SK-N-SH (cell line): ENCODE results near the gene CMBL. TPM values are rescaled to one million over a fixed set of nuclear protein-coding genes. Genes with fewer than 3 reads are reported as not detected.

Experiments
- CTCF ChIA-PET: fragments of 300-600, 350-600 bp; formaldehyde crosslinking; extraction: SDS; loops from one replicate; lab custom pipeline; 2021; lab: Yijun Ruan, JAX
- POLR2A ChIA-PET: fragments of 350-600 bp; sonication (Branson Sonifier 250); formaldehyde crosslinking; extraction: SDS; loops from one replicate; lab custom pipeline; 2020; ENCODE audit warnings: antibody characterized with exemption, inconsistent platforms; lab: Yijun Ruan, JAX
- DNase-seq: peaks from one replicate; pipeline ENCODE4 v3.0.0; 2012
- H2AFZ ChIP-seq: fragments of 200-600 bp; sonication (generic); 2 replicates; pipeline ENCODE4 v1.8.1; 2016; ENCODE audit warnings: antibody characterized with exemption, mild to moderate bottlenecking, low read depth
- H3F3A ChIP-seq: fragments of 200-600 bp; sonication (generic); replicated peaks from 2 replicates; pipeline ENCODE3; 2016; ENCODE audit warnings: antibody characterized with exemption, mild to moderate bottlenecking; ENCODE audit not compliant: insufficient read depth
- H3K27ac ChIP-seq, 2 experiments: fragments of 200-500 bp in 1 of 2; fragments of 200-600 bp in 1 of 2; sonication (Bioruptor generic) in 1 of 2; sonication (generic), shearing (Covaris generic) in 1 of 2; 2 replicates each; pipeline versions ENCODE4 v1.5.1 to v1.6.1; 2014 to 2016; ENCODE audit warnings: low read depth in 2 of 2, inconsistent platforms in 1 of 2, low read length in 1 of 2, mild to moderate bottlenecking in 1 of 2, mixed read lengths in 1 of 2
- H3K27me3 ChIP-seq: fragments of 200-600 bp; sonication (generic), shearing (Covaris generic); 2 replicates; pipeline ENCODE4 v1.6.1; 2016; ENCODE audit warnings: mixed run types; ENCODE audit not compliant: insufficient read depth
- H3K36me3 ChIP-seq, 2 experiments: fragments of 200-500 bp in 1 of 2; fragments of 200-600 bp in 1 of 2; sonication (Bioruptor generic) in 1 of 2; sonication (generic) in 1 of 2; replicated peaks in 1 of 2; 2 replicates each; pipeline versions ENCODE3 to v1.5.1; 2014 to 2016; ENCODE audit warnings: low read length in 1 of 2, mild to moderate bottlenecking in 1 of 2; ENCODE audit not compliant: insufficient read depth in 2 of 2, control insufficient read depth in 1 of 2
- H3K4me1 ChIP-seq, 2 experiments: fragments of 200-500 bp in 1 of 2; fragments of 200-600 bp in 1 of 2; sonication (Bioruptor generic) in 1 of 2; sonication (generic), shearing (Covaris generic) in 1 of 2; 2 replicates each; pipeline versions ENCODE4 v1.5.1 to v1.6.1; 2014 to 2016; ENCODE audit warnings: low read depth in 1 of 2, low read length in 1 of 2, mixed run types in 1 of 2; ENCODE audit not compliant: insufficient read depth in 2 of 2, control insufficient read depth in 1 of 2
- H3K4me2 ChIP-seq: fragments of 200-600 bp; sonication (generic), shearing (Covaris generic); 2 replicates; pipeline ENCODE4 v1.6.1; 2017; ENCODE audit warnings: mixed run types
- H3K4me3 ChIP-seq, 2 experiments: fragments of 200-500 bp in 1 of 2; fragments of 200-600 bp in 1 of 2; sonication (Bioruptor generic) in 1 of 2; sonication (generic), shearing (Covaris generic) in 1 of 2; 2 replicates each; pipeline versions ENCODE4 v1.5.1 to v1.8.1; 2014 to 2016; ENCODE audit warnings: low read depth in 2 of 2, inconsistent platforms in 1 of 2, low read length in 1 of 2, mild to moderate bottlenecking in 1 of 2, mixed read lengths in 1 of 2, moderate library complexity in 1 of 2
- H3K79me2 ChIP-seq: fragments of 200-600 bp; sonication (generic); 2 replicates; pipeline ENCODE4 v1.8.1; 2017; ENCODE audit warnings: mild to moderate bottlenecking; ENCODE audit not compliant: insufficient read depth
- H3K9ac ChIP-seq: fragments of 200-600 bp; sonication (generic); 2 replicates; pipeline ENCODE4 v1.6.1; 2017; ENCODE audit warnings: mixed run types
- H3K9me2 ChIP-seq: fragments of 200-600 bp; sonication (generic); 2 replicates; pipeline ENCODE4 v1.6.1; 2017; ENCODE audit warnings: mixed run types
- H3K9me3 ChIP-seq: fragments of 200-600 bp; sonication (generic); 2 replicates; pipeline ENCODE4 v1.6.1; 2017; ENCODE audit warnings: mixed run types, mild to moderate bottlenecking, moderate library complexity
- H4K20me1 ChIP-seq: fragments of 200-600 bp; sonication (generic); 2 replicates; pipeline ENCODE4 v1.6.1; 2017; ENCODE audit warnings: mild to moderate bottlenecking, mixed run types; ENCODE audit not compliant: insufficient read depth
- EP300 ChIP-seq, 2 experiments: IDR thresholded peaks; 2 replicates each; pipeline versions ENCODE4 v1.4.0 to v1.6.1; 2012; ENCODE audit warnings: borderline replicate concordance in 1 of 2, low read depth in 1 of 2, low read length in 1 of 2
- FOSL2 ChIP-seq: IDR thresholded peaks from 2 replicates; pipeline ENCODE4 v1.4.0; 2012; ENCODE audit warnings: low read depth, mild to moderate bottlenecking, moderate library complexity, borderline replicate concordance
- FOXM1 ChIP-seq: IDR thresholded peaks from 2 replicates; pipeline ENCODE4 v1.4.0; 2012; ENCODE audit warnings: low read depth, mild to moderate bottlenecking
- JUND ChIP-seq: IDR thresholded peaks from 2 replicates; pipeline ENCODE4 v1.4.0; 2012
- MXI1 ChIP-seq: IDR thresholded peaks from 2 replicates; pipeline ENCODE4 v1.6.1; 2012; ENCODE audit warnings: mild to moderate bottlenecking, low read depth, low read length, improper control_type of control experiment
- NFIC ChIP-seq: IDR thresholded peaks from 2 replicates; pipeline ENCODE4 v1.4.0; 2012; ENCODE audit warnings: borderline replicate concordance
- POLR2AphosphoS5 ChIP-seq: IDR thresholded peaks from 2 replicates; pipeline ENCODE4 v1.6.1; 2012; ENCODE audit warnings: low read depth, low read length
- RAD21 ChIP-seq: IDR thresholded peaks from 2 replicates; pipeline ENCODE4 v1.6.1; 2012; ENCODE audit warnings: mild to moderate bottlenecking, low read length
- RCOR1 ChIP-seq: fragments of 150-350 bp; IDR thresholded peaks from 2 replicates; pipeline ENCODE4 v1.6.1; 2017; ENCODE audit warnings: antibody characterized with exemption, low read length
- REST ChIP-seq: IDR thresholded peaks from 2 replicates; pipeline ENCODE4 v1.6.1; 2012; ENCODE audit warnings: mild to moderate bottlenecking, low read depth, low read length, moderate library complexity
- RFX5 ChIP-seq: IDR thresholded peaks from 2 replicates; pipeline ENCODE4 v1.6.1; 2012; ENCODE audit warnings: mild to moderate bottlenecking, improper control_type of control experiment, low read length
- SIN3A ChIP-seq: IDR thresholded peaks from 2 replicates; pipeline ENCODE4 v1.6.1; 2012; ENCODE audit warnings: low read depth, mild to moderate bottlenecking, low read length, moderate library complexity, borderline replicate concordance
- TAF1 ChIP-seq: IDR thresholded peaks from 2 replicates; pipeline ENCODE4 v1.6.1; 2012; ENCODE audit warnings: low read depth, mild to moderate bottlenecking, low read length, moderate library complexity, borderline replicate concordance
- TCF12 ChIP-seq: IDR thresholded peaks from 2 replicates; pipeline ENCODE4 v1.4.0; 2012
- TEAD4 ChIP-seq: IDR thresholded peaks from 2 replicates; pipeline ENCODE4 v1.4.0; 2012; ENCODE audit warnings: mild to moderate bottlenecking, borderline replicate concordance; ENCODE audit not compliant: insufficient read depth
- YY1 ChIP-seq: IDR thresholded peaks from 2 replicates; pipeline ENCODE4 v1.4.0; 2012; ENCODE audit warnings: low read depth, mild to moderate bottlenecking
- WGBS: methylation state at CpG from one replicate; pipeline ENCODE4 v1.1.6; 2017; ENCODE audit warnings: low lambda C conversion rate; 5-methylcytosine and 5-hydroxymethylcytosine counted together
- polyA plus RNA-seq, 3 experiments: library from polyadenylated mRNA; depleted of rRNA; stranded (reverse); fragments of >200 nt; gene quantifications; 2 replicates each; pipeline ENCODE4 v1.2.3, GENCODE V29; 2012
- TF ChIP-seq, protein P1 (sequence below): IDR thresholded peaks from 2 replicates; pipeline ENCODE4 v1.4.0; 2012; ENCODE audit warnings: low read depth, borderline replicate concordance

Gene CMBL
- polyA plus RNA-seq, 1 of the 3 experiments (the other 2 are of a cell fraction) = 61.0 TPM

DNA sequence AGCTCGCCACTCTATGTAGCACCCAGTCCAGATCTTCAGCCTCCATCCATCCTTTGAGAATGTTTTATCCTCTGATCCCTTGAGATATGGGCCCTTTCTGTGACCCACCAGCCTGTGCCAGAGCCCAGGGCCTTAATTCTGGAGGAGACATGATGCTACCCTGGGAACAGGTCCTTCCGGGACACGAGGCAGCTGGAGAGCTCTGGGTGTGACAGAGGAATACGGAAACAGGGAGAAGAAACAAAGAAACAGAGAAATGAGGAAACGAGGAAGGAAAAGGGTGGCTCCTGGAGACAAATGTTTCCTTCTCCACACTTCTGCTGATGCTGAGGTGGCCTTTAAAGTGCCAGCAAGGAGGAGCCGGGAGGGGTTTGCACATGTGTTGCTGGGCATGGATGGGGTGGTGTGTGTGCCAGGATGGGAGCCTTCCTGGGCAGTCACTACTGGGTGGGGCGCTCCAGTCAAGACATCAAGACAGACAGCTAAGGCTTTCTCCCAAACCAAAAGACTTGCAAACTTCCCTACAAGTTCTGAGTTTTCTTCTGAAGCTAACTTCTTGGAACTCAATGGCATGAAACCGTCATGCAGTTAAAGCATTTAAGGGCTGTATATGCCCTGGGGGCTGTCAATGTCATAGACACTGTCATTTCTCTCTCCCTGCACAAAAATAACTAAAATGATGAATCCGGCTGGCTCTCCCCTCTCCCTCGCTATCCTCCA is 23.0 kb upstream of the CMBL start (continued):
- TF ChIP-seq REST (no peak), FOSL2 (no peak)

DNA sequence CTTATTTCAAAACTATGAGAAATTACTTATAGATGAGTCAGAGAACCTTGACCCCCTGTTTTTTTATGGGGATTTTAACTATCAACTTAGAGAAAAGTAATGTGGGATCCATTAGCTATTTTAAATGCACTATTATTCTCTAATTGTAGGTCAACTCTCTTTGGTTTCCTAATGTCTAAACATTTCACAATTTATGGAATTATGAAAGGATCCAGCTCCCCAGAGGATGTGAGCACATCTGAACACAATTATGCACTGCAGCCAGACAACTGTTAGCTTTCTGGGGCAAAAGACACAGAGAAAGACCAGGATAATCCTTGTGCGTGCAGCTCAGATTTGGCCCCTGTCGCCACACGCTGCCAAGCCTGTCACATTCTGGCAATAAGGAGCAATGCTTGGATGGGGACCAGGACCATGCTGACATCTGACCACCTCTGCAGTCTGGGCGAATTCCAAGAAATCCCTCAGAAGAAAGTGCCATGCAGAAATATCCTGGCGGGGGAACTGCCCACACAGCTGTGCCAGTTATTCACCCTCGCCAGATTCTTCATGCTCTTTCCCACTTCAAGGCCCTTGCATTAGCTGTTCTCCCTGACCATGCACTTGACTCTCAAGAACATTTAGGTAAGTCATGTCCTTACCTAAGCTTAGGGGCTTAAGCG is 22.2 kb upstream of the CMBL start:
- H3K9ac ChIP-seq = no peak overlapping the region
- H3K9me2 ChIP-seq = no peaks in the 10 kb centered on the region
- ChIA-PET CTCF (interaction anchor here (0.8 to 2.3 kb wide), 6 partner anchors 9 to 532 kb away, joined by 3 to 7 read pairs (median 3); no protein-coding TSS in a partner anchor), POLR2A (interaction anchor here (1.9 kb wide), 1 partner anchor 23 kb away, joined by 16 read pairs; the partner anchor contains the start of gene MARCHF6)
- no peaks in the 10 kb centered on the region for H3F3A ChIP-seq
- TF ChIP-seq MXI1 = peak; percentile 65
- TF ChIP-seq POLR2AphosphoS5 = 0 out of 2 replicates have a peak, but pooled peaks have one; percentile 22
- TF ChIP-seq NFIC = 0 out of 2 replicates have a peak, but pooled peaks have one; percentile 15
- TF ChIP-seq TAF1 = no peak
- TF ChIP-seq YY1 = no peak
- TF ChIP-seq, protein P1, sequence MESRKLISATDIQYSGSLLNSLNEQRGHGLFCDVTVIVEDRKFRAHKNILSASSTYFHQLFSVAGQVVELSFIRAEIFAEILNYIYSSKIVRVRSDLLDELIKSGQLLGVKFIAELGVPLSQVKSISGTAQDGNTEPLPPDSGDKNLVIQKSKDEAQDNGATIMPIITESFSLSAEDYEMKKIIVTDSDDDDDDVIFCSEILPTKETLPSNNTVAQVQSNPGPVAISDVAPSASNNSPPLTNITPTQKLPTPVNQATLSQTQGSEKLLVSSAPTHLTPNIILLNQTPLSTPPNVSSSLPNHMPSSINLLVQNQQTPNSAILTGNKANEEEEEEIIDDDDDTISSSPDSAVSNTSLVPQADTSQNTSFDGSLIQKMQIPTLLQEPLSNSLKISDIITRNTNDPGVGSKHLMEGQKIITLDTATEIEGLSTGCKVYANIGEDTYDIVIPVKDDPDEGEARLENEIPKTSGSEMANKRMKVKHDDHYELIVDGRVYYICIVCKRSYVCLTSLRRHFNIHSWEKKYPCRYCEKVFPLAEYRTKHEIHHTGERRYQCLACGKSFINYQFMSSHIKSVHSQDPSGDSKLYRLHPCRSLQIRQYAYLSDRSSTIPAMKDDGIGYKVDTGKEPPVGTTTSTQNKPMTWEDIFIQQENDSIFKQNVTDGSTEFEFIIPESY = no peak
- 0 out of 2 replicates have a peak, but pooled peaks have one; percentile 22 for TF ChIP-seq RCOR1
- peak; percentile 86 for TF ChIP-seq TCF12
- peak in 1 of 2 experiments; percentile 58; a peak in 1 of 4 replicates for TF ChIP-seq EP300 (IDR thresholded peaks at IDR 0.05; ENCODE audit: borderline replicate concordance in 1 of 2, low read depth in 1 of 2, low read length in 1 of 2)
- no peak for TF ChIP-seq JUND
- no peak for TF ChIP-seq TEAD4
- no peak for TF ChIP-seq FOXM1
- TF ChIP-seq SIN3A = 0 out of 2 replicates have a peak, but pooled peaks have one; percentile 17
- no peak for TF ChIP-seq RFX5
- TF ChIP-seq FOSL2 = no peak
- TF ChIP-seq RAD21 = 0 out of 2 replicates have a peak, but pooled peaks have one; percentile 6
- peak overlapping the region; percentile 55; the same call in 1 of the 2 replicates for H3K4me2 ChIP-seq
- H3K36me3 ChIP-seq = no peaks in the 10 kb centered on the region
- H3K27ac ChIP-seq = peak overlapping the region; percentile 18 to 72; a peak in 3 of 4 replicates
- H4K20me1 ChIP-seq = no peaks in the 10 kb centered on the region
- no peaks in the 10 kb centered on the region for H3K27me3 ChIP-seq
- H2AFZ ChIP-seq = no peak overlapping the region
- H3K9me3 ChIP-seq = no peaks in the 10 kb centered on the region
- no peak overlapping the region; a peak in 1 of 4 replicates for H3K4me3 ChIP-seq
- no peaks in the 10 kb centered on the region for H3K79me2 ChIP-seq
- 58% methylated on average over 4 of the region's 7 CpGs for WGBS
- H3K4me1 ChIP-seq = peaks cover 0 to 24% of the 10 kb centered on the region in 2 experiments; a peak in 3 of 4 replicates
- DNase-seq = peak; percentile 42
